Measurements from ENCODE around the gene THADA. TPM values are rescaled to one million over a fixed set of nuclear protein-coding genes. Genes with fewer than 3 reads are reported as not detected.

Gene THADA
- polyA plus RNA-seq, 3 donors, result 7.3 to 11.2 (median 9.7) TPM

GRCh38 chr2:43540021-43540779 lies 55.6 kb downstream of the THADA start:
- Histone ChIP-seq H3K9me3 (replicated peaks in 1 of 2; ENCODE audit: control insufficient read depth in 1 of 2, insufficient read depth in 1 of 2, low read length in 2 of 2) (no peaks in the 10 kb centered on the region), H3K4me3 (replicated peaks in 1 of 3; ENCODE audit: low read depth in 2 of 3, low read length in 3 of 3) (no peak overlapping the region), H3K27me3 (ENCODE audit: control insufficient read depth in 2 of 2, insufficient read depth in 2 of 2, low read length in 2 of 2) (no peaks in the 10 kb centered on the region), H4K20me1 (ENCODE audit: insufficient read depth, low read length) (no peaks in the 10 kb centered on the region), H2AFZ (ENCODE audit: insufficient read depth, low read depth, low read length, poor library complexity, severe bottlenecking) (no peak overlapping the region), H3K4me2 (replicated peaks; ENCODE audit: extremely low read depth, low read length, poor library complexity, severe bottlenecking) (no peak overlapping the region), H3K4me1 (ENCODE audit: control insufficient read depth in 1 of 2, insufficient read depth in 2 of 2, low read length in 2 of 2) (peaks cover 32 to 48% of the 10 kb centered on the region in 2 donors), H3K36me3 (replicated peaks in 1 of 2; ENCODE audit: control insufficient read depth in 1 of 2, insufficient read depth in 2 of 2, low read length in 2 of 2) (no peaks in the 10 kb centered on the region), H3K27ac (ENCODE audit: low read depth in 1 of 2, low read length in 2 of 2) (peak overlapping the region in 1 of 2 donors; percentile 86), H3K9ac (ENCODE audit: insufficient read depth, low read length, poor library complexity, severe bottlenecking) (no peak overlapping the region), H3K79me2 (ENCODE audit: insufficient read depth, low read length) (no peaks in the 10 kb centered on the region)
- H3K27ac Mint-ChIP-seq, result peak overlapping the region; percentile 85 to 96 (median 91)
- H3K9me3 Mint-ChIP-seq, result no peaks in the 10 kb centered on the region
- TF ChIP-seq CTCF (IDR thresholded peaks at IDR 0.05), result no peak
- peaks cover 5 to 27% of the 10 kb centered on the region in 2 donors for H3K36me3 Mint-ChIP-seq
- WGBS (ENCODE audit: insufficient coverage), result no CpG with 5 or more reads among the region's 4 CpGs
- H3K4me3 Mint-ChIP-seq, result no peak overlapping the region
- H3K4me1 Mint-ChIP-seq, result peaks cover 41% of the 10 kb centered on the region
- intact Hi-C loops (cut with micrococcal nuclease), result loop anchor here (5.0 to 10.0 kb wide), 3 partner anchors 313 to 685 kb away; partner anchors contain the start of gene ZFP36L2 (in 2 of the 2)
- DNase-seq, result peak; percentile 95 to 97 (median 97)
- no peaks in the 10 kb centered on the region for H3K27me3 Mint-ChIP-seq (ENCODE audit: low read depth in 3 of 3)

- H3K9me3 ChIP-seq (replicated peaks in 1 of 2; ENCODE audit: control insufficient read depth in 1 of 2, insufficient read depth in 1 of 2, low read length in 2 of 2), result no peaks in the 10 kb centered on the region
- intact Hi-C loops (cut with micrococcal nuclease), result loop anchor here in 1 of 2 donors (5.0 kb wide), 2 partner anchors 52 to 407 kb away; no protein-coding TSS in a partner anchor
- TF ChIP-seq CTCF (IDR thresholded peaks at IDR 0.05), result no peak
- no peaks in the 10 kb centered on the region for H3K27me3 Mint-ChIP-seq (ENCODE audit: low read depth in 3 of 3)
- peak overlapping the region in 1 of 2 donors; percentile 86 for H3K27ac ChIP-seq (ENCODE audit: low read depth in 1 of 2, low read length in 2 of 2)
- no peak overlapping the region for H2AFZ ChIP-seq (ENCODE audit: insufficient read depth, low read depth, low read length, poor library complexity, severe bottlenecking)
- no peaks in the 10 kb centered on the region for H3K36me3 ChIP-seq (replicated peaks in 1 of 2; ENCODE audit: control insufficient read depth in 1 of 2, insufficient read depth in 2 of 2, low read length in 2 of 2)
- H3K4me1 ChIP-seq (ENCODE audit: control insufficient read depth in 1 of 2, insufficient read depth in 2 of 2, low read length in 2 of 2), result peaks cover 32 to 48% of the 10 kb centered on the region in 2 donors
- no peaks in the 10 kb centered on the region for H3K79me2 ChIP-seq (ENCODE audit: insufficient read depth, low read length)
- H3K36me3 Mint-ChIP-seq, result peaks cover 12 to 32% of the 10 kb centered on the region in 2 donors
- H3K9ac ChIP-seq (ENCODE audit: insufficient read depth, low read length, poor library complexity, severe bottlenecking), result no peak overlapping the region
- H3K4me1 Mint-ChIP-seq, result peaks cover 41% of the 10 kb centered on the region
- no peak overlapping the region for H3K4me3 Mint-ChIP-seq
- no peak overlapping the region for H3K4me2 ChIP-seq (replicated peaks; ENCODE audit: extremely low read depth, low read length, poor library complexity, severe bottlenecking)
- no peaks in the 10 kb centered on the region for H4K20me1 ChIP-seq (ENCODE audit: insufficient read depth, low read length)
- H3K27ac Mint-ChIP-seq, result peak overlapping the region; percentile 85 to 96 (median 91)
- no peaks in the 10 kb centered on the region for H3K9me3 Mint-ChIP-seq
- H3K4me3 ChIP-seq (replicated peaks in 1 of 3; ENCODE audit: low read depth in 2 of 3, low read length in 3 of 3), result no peak overlapping the region
- no peaks in the 10 kb centered on the region for H3K27me3 ChIP-seq (ENCODE audit: control insufficient read depth in 2 of 2, insufficient read depth in 2 of 2, low read length in 2 of 2)
- peak in 1 of 3 donors; percentile 12 for DNase-seq
- 80% methylated on average over 1 of the region's 5 CpGs for WGBS (ENCODE audit: insufficient coverage)
Observed at GRCh38 chr2:43539436-43539835, 56.4 kb downstream of the THADA start.

Measured in CD14-positive monocyte (primary cell).